GM18499 (cell line): ENCODE data around the gene DDX24.

Experiments
- ATAC-seq: cut with Tn5 transposase; IDR thresholded peaks from one replicate; pipeline ENCODE4 v1.9.1; 2021; ENCODE audit warnings: moderate number of reproducible peaks; ENCODE audit not compliant: insufficient read depth, unreplicated experiment

The DDX24 gene

DNA sequence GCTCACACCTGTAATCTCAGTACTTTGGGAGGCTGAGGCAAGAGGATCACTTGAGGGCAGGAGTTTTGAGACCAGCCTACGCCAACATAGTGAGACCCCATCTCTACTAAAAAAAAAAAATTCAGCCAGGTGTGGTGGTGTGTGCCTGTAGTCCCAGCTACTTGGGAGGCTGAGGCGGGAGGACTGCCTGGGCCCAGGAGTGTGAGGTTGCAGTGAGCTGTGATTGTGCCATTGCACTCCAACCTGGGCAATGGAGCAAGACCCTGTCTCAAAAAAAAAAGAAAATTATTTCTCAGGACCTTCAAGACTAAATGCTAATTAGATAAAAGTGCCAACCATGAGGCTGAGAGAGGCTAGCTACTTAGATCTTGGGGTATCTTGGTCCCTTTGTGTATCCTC is 31.4 kb downstream of the DDX24 start:
- ATAC-seq = no peak

GRCh38 chr14:94048691-94049624 is 32.0 kb downstream of the DDX24 start:
- ATAC-seq = no peak

- no peak for ATAC-seq
Observed at GRCh38 chr14:94047581-94047980, 33.4 kb downstream of the DDX24 start.

DNA sequence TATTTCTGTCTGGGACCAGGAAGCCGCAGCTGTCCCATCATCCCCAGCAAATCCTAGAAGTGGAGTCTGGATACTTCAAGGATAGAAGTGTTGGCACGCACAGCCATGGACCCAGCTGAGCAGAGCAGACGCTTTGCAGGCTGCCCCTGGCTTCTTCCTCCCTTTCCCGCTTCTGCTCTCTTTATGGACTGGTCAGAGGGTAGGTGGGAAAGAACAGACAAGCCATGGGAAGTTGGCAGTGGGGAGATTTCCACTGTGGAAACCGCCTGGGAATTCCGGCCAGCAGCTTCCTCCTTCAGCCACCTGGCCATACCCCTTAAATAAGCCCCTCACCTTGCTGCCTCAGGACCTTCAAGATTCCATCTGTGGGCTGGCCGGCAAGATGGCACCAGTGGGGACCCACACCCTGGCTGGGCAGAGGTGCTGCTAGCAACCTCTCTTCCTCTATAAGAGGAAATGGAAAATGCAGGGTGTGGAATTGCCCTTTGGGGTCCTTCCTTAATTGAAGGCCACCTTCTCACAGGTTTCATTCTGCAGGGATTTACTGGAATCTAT is 34.2 kb downstream of the DDX24 start:
- ATAC-seq = no peak

GRCh38 chr14:94045563-94046345 is 35.2 kb downstream of the DDX24 start:
- no peak for ATAC-seq

GRCh38 chr14:94045101-94045500 is 35.9 kb downstream of the DDX24 start:
- ATAC-seq = no peak

DNA sequence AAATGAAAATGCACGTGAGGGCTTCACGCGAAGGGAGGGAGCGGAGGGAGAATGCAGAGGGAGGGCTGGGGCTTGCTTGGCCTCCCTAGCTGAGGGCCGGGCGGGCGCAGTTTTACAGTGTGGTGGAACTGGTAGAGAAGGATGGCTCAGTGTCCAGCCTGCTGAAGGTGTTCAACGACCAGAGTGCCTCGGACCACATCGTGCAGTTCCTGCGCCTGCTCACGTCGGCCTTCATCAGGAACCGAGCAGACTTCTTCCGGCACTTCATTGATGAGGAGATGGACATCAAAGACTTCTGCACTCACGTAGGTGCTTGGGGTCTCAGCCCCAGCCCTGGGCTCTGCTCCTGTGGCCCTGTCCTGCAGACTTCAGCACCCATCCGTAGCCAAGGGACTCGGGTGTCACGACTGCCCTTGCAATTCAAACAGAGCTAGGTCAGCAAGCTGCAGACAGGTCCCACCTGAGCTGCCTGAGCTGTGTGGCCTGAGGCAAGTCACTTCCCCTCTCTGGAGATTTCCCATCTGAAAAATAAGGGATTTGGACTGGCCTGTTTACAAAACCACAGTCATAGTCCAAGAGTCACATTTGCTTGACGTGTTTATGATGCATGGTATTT is 36.4 kb downstream of the DDX24 start:
- no peak for ATAC-seq

- no peak for ATAC-seq
Observed at GRCh38 chr14:94043756-94044475, 37.1 kb downstream of the DDX24 start.

DNA sequence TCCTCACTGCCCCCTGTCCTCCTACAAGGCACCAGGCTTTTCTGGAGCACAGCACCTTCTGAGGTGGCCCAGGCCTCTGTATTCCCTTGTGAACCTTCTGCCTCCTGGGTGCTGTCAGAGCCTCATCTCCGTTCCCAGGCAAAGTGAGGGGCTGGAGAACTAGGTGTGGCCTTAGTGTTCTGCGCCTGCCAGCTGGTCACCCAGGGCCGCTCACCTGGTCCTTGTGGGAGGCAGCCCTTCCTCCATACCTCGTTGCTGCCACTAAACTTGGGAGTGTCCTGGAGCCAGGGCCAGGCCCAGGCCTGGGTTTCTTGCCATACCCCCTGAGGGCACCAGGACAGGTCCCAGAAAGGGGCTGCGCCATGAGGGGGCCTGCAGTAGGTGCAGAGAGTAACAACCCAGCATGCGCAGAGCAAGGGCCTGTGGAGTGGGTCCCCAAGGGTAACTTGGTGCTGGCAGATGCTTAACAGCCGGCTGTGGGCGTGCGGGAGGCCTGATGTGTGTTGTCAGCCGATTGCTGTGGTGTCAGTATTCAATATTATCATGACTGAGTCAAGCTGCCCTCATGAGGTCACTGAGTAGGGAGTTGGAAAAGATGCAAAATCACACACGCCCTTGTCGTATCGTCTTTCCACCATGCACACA is 37.8 kb downstream of the DDX24 start:
- ATAC-seq = no peak

DNA sequence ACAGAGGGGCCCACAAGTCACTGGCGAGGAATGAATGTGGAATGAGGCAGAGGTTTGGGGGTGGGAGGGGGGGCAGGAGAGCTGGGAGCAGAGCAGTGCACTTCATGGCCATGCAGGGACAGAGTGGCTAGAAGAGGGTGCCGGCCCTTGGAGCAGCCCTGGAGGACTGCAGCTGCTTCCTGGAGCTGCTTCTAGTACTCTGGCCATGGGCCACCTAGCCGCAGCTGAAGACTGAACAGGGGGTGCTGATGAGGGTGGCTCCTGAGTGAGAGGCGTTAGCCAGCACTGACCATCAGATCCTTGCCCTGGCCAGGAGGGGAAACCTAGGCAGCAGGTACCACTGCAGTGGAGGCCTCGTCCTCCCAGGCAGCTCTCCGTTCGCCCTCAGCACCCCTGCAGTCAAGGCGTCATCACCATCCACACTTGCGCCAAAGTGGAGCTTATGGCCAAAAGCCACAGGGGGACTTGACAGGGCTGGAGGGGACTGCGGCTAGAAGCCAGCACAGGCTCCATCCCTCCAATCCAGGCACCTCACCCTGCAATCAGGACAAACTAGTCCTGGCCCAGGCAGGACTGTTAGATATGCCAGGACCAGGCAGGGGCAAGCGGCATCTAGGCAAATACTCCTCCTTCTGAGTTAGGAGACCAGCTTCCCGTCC is 38.4 kb downstream of the DDX24 start:
- no peak for ATAC-seq

DNA sequence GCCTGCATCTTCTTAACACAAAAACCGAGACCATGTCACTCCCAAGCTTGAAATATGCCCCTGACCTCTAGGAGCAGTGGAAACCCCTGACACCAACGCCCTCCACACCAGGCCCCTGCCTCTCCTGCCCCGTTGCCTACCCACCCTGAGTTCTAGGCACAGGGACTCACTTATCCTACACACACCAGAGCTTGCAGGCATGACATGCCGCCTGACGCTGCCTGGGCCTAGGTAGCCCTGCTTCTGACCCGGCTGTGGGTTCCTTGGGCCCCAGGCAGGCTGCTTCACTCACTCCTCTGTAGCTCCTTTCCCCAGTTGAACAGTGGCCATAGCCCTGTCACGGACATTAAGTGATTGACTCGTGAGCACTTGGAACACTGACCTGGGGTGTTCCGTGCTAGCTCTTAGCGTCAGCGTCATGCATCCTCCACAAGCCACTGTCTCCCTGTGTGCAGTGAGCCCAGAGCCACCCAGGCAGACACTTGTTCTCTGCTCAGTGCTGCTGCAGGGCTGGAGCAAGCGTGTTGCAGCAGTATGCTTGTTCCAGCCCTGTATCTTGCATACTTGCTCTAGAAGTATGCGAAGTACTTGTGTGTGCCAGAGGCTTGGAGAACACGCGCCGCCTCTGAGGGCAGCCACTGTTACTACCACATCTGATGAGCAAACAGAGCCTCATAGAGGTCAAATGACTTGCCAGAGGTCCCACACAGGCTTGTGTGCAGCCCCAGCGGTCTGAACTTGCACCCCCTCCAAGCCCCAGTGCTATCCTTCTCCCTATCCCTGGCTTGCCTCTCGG is 39.3 kb downstream of the DDX24 start:
- ATAC-seq = no peak

DNA sequence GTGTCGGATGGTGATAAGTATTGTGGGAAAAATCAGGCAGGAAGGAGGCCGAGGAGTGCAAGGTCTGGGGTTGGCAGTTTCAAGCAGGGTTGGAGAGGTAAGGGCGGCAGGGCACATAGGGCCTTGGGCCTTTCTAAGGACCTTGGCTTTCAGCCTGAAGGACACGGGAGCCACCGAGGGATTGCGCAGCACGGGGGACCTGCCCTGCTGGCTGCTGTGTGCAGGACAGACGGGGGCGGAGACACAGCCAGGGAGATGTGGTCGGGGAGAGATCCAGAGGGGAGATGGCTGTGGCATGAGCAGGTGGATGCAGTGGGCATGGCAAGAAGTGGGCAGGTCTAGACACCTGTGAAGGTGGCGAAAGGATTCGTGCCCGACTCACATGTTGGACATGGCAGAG is 40.2 kb downstream of the DDX24 start:
- no peak for ATAC-seq

GRCh38 chr14:94040247-94040646 is 40.8 kb downstream of the DDX24 start:
- ATAC-seq = no peak

DNA sequence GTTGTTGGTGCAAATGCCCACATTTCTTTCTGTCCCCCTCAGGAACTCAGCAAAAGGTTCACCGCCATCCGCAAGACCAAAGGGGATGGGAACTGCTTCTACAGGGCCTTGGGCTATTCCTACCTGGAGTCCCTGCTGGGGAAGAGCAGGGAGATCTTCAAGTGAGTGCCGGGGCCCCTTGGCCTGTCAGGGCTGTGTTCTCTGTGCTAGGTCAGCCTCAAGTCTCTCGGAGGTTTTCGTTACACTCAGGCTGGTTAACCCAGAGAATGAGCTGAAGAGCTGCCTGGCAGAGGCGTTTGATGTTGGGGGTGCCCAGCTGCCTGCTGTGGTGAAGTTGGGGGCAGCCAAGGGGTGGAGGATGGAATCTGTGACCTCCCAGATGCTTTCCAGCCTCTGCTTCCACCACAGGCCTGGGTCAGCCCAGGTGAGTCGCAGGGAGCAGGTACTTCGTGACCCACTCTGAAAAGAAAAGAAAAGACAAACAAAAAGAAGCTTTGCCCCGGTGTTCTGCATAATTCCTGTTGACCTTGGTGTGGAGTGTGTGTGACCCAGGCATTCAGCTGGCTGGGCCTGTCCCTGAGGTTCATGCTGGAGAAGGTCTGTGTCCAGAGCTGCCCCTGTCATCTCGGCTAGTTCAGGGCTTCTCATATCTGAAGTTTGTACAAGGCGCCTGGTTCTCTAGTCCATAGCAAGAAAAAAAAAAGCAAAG is 41.9 kb downstream of the DDX24 start:
- ATAC-seq = no peak

DNA sequence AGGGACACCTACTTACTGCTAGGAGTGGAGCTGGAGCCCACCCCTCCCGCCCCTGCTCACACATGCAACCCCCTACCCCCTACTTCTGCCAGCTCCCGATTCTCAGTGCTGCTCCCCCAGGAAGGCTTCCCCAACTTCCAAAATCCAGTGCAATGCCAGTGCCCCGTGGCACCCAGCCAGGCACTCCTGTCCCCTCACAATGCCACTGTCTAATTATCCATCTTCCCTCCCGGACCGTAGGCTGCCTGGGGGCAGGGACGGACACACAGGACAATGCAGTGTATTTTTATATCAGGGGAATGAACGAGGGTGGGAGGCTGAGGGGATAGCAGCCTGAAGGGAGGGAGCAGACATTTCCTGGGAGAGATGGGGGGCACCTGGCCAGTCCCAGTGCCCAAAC is 42.5 kb downstream of the DDX24 start:
- no peak for ATAC-seq

- ATAC-seq = no peak
Observed at GRCh38 chr14:94037954-94038353, 43.0 kb downstream of the DDX24 start.

DNA sequence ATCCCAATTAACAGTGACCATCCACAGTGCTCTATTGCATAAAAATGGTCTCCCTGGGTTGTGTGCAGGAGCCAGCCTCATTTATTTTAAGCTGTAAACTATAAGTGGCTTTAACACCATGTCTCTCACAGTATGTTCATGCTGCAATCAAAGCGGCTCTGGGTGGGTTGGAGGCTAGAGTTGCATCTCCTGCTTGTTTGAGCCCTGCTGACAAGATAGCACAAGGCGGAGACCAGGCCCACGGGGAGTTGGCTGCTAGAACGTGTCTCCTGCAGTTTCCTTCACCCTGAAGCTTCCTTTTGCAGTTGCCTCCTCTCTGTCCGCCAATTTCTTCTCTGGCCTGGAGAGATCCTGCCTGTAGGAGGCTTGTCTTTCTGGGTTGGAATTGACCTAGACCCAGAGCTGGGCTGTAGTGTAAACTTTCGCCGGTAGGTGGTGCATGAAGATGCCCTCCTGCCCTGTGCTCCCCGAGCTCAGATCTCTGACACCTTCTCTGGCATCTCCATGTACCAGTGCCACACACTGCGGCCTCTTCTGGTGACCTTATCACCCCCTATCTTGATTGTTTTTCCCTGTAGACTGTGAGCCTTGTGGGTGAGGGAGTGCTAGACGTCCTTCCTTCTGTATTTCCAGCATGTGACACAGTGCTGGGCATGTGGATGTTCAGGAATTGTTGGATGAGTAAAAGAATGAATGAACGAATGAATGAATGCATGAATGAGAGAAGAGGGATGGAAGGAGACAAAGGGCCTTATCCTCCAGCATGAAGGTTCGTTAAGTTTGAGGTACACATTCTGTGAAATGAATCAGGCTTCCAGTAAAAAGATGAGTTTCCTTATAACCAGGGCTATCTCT is 44.5 kb downstream of the DDX24 start:
- no peak for ATAC-seq
